ENCODE data around the gene OR2J2.
"Not testable (repeated sequence)": the region's sequence is repeated elsewhere in the genome, so short reads cannot be mapped to it uniquely, and the experiment has no call there.

The OR2J2 gene

GRCh38 chr6:29146179-29146578, 24.5 kb upstream of the OR2J2 start:
- in situ Hi-C loops (cut with HindIII; ENCODE audit: low sequenced_read_pairs) = no loop called here
- no peak for DNase-seq (ENCODE audit: low read depth)
- no peak overlapping the region for H3K4me3 ChIP-seq (ENCODE audit: low read depth, low read length)
- TF ChIP-seq CTCF (IDR thresholded peaks at IDR 0.05; ENCODE audit: low read depth, low read length, missing control alignments) = no peak

- no peak for DNase-seq (ENCODE audit: low read depth)
- in situ Hi-C loops (cut with HindIII; ENCODE audit: low sequenced_read_pairs) = no loop called here
- no peak overlapping the region for H3K4me3 ChIP-seq (ENCODE audit: low read depth, low read length)
- TF ChIP-seq CTCF (IDR thresholded peaks at IDR 0.05; ENCODE audit: low read depth, low read length, missing control alignments) = no peak
Observed at GRCh38 chr6:29147074-29147473, 23.6 kb upstream of the OR2J2 start.

- H3K4me3 ChIP-seq (ENCODE audit: low read depth, low read length); DNase-seq (ENCODE audit: low read depth); in situ Hi-C loops (cut with HindIII; ENCODE audit: low sequenced_read_pairs): not testable (repeated sequence)
Observed at GRCh38 chr6:29149444-29149843, 21.3 kb upstream of the OR2J2 start.

- in situ Hi-C loops (cut with HindIII; ENCODE audit: low sequenced_read_pairs) = no loop called here
- H3K4me3 ChIP-seq (ENCODE audit: low read depth, low read length) = no peak overlapping the region
- DNase-seq (ENCODE audit: low read depth) = no peak
- no peak for TF ChIP-seq CTCF (IDR thresholded peaks at IDR 0.05; ENCODE audit: low read depth, low read length, missing control alignments)
Observed at GRCh38 chr6:29153083-29153482, 17.6 kb upstream of the OR2J2 start.

GRCh38 chr6:29155182-29155581, 15.5 kb upstream of the OR2J2 start:
- H3K4me3 ChIP-seq (ENCODE audit: low read depth, low read length); DNase-seq (ENCODE audit: low read depth); in situ Hi-C loops (cut with HindIII; ENCODE audit: low sequenced_read_pairs): not testable (repeated sequence)

GRCh38 chr6:29159922-29160321, 10.8 kb upstream of the OR2J2 start:
- DNase-seq (ENCODE audit: low read depth); in situ Hi-C loops (cut with HindIII; ENCODE audit: low sequenced_read_pairs); H3K4me3 ChIP-seq (ENCODE audit: low read depth, low read length): not testable (repeated sequence)

- in situ Hi-C loops (cut with HindIII; ENCODE audit: low sequenced_read_pairs); DNase-seq (ENCODE audit: low read depth): not testable (repeated sequence)
Observed at GRCh38 chr6:29165571-29165970, 5.1 kb upstream of the OR2J2 start.

GRCh38 chr6:29171736-29172135, 1.0 kb downstream of the OR2J2 start:
- no peak for TF ChIP-seq CTCF (IDR thresholded peaks at IDR 0.05; ENCODE audit: low read depth, low read length, missing control alignments)
- no peak overlapping the region for H3K4me3 ChIP-seq (ENCODE audit: low read depth, low read length)
- in situ Hi-C loops (cut with HindIII; ENCODE audit: low sequenced_read_pairs) = no loop called here

More at GRCh38 chr6:29165571-29165970, 5.1 kb upstream of the OR2J2 start:
- H3K4me3 ChIP-seq (ENCODE audit: low read depth, low read length) = not testable (repeated sequence)

GRCh38 chr6:29183594-29183993, 12.9 kb downstream of the OR2J2 start:
- TF ChIP-seq CTCF (IDR thresholded peaks at IDR 0.05; ENCODE audit: low read depth, low read length, missing control alignments) = no peak
- in situ Hi-C loops (cut with HindIII; ENCODE audit: low sequenced_read_pairs) = no loop called here
- H3K4me3 ChIP-seq (ENCODE audit: low read depth, low read length) = no peak overlapping the region
- no peak for DNase-seq (ENCODE audit: low read depth)

More at GRCh38 chr6:29171736-29172135, 1.0 kb downstream of the OR2J2 start:
- DNase-seq (ENCODE audit: low read depth) = no peak

GRCh38 chr6:29188659-29189058, 18.0 kb downstream of the OR2J2 start:
- in situ Hi-C loops (cut with HindIII; ENCODE audit: low sequenced_read_pairs); H3K4me3 ChIP-seq (ENCODE audit: low read depth, low read length); DNase-seq (ENCODE audit: low read depth): not testable (repeated sequence)

Data from astrocyte of the cerebellum (primary cell).